Keratinocyte (primary cell): Measurements from ENCODE around the gene KIF1B. TPM values are rescaled to one million over a fixed set of nuclear protein-coding genes. Genes with fewer than 3 reads are reported as not detected.

Experiments
- DNase-seq: peaks from one replicate; pipeline ENCODE4 v3.0.0-alpha.2; 2011; ENCODE audit warnings: low read depth, missing footprints, low spot score
- FAIRE-seq: peaks from 2 replicates; lab custom pipeline; 2011; peaks lifted over from hg19 to GRCh38; lab: Jason Lieb, UNC
- H2AFZ ChIP-seq: 2 replicates; pipeline ENCODE4 v1.6.0; 2012; ENCODE audit warnings: low read length, control low read depth, inconsistent platforms; ENCODE audit not compliant: control insufficient read depth
- H3K27ac ChIP-seq: 2 replicates; pipeline ENCODE4 v1.5.1; 2011; ENCODE audit warnings: low read length; ENCODE audit not compliant: control insufficient read depth, insufficient read depth
- H3K27me3 ChIP-seq: 3 replicates; pipeline ENCODE4 v1.6.0; 2011; ENCODE audit warnings: low read length; ENCODE audit not compliant: control insufficient read depth, insufficient read depth; ENCODE audit errors: extremely low read depth
- H3K36me3 ChIP-seq, 2 experiments: 2 replicates in 1 of 2; 3 replicates in 1 of 2; pipeline ENCODE4 v1.5.1; 2011; ENCODE audit warnings: low read length in 2 of 2, mild to moderate bottlenecking in 1 of 2; ENCODE audit not compliant: control insufficient read depth in 2 of 2, insufficient read depth in 2 of 2; ENCODE audit errors: extremely low read depth in 1 of 2
- H3K4me1 ChIP-seq: 3 replicates; pipeline ENCODE4 v1.5.1; 2011; ENCODE audit warnings: low read length; ENCODE audit not compliant: control insufficient read depth, insufficient read depth; ENCODE audit errors: extremely low read depth
- H3K4me2 ChIP-seq: 3 replicates; pipeline ENCODE4 v1.6.0; 2011; ENCODE audit warnings: low read depth, low read length; ENCODE audit not compliant: control insufficient read depth, insufficient read depth; ENCODE audit errors: extremely low read depth
- H3K4me3 ChIP-seq, 3 experiments: fragments of 200-600 bp in 1 of 3; sonication (generic) in 1 of 3; 2 replicates in 2 of 3; 3 replicates in 1 of 3; pipeline ENCODE4 v1.5.1; 2011 to 2016; ENCODE audit warnings: low read length in 3 of 3, mild to moderate bottlenecking in 3 of 3, control low read depth in 2 of 3, inconsistent platforms in 1 of 3, low read depth in 1 of 3, mixed read lengths in 1 of 3, mixed run types in 1 of 3, moderate library complexity in 1 of 3; ENCODE audit not compliant: control insufficient read depth in 2 of 3, insufficient read depth in 2 of 3; ENCODE audit errors: extremely low read depth in 1 of 3
- H3K79me2 ChIP-seq: 2 replicates; pipeline ENCODE4 v1.6.0; 2012; ENCODE audit warnings: low read length; ENCODE audit not compliant: control insufficient read depth, insufficient read depth
- H3K9ac ChIP-seq: 3 replicates; pipeline ENCODE4 v1.6.0; 2011; ENCODE audit warnings: low read length; ENCODE audit not compliant: control insufficient read depth, insufficient read depth; ENCODE audit errors: extremely low read depth
- H3K9me1 ChIP-seq: 3 replicates; pipeline ENCODE4 v1.6.0; 2011; ENCODE audit warnings: low read length; ENCODE audit not compliant: control insufficient read depth, insufficient read depth; ENCODE audit errors: extremely low read depth
- H3K9me3 ChIP-seq: 2 replicates; pipeline ENCODE4 v1.5.1; 2012; ENCODE audit warnings: low read depth, low read length; ENCODE audit not compliant: control insufficient read depth
- H4K20me1 ChIP-seq: 3 replicates; pipeline ENCODE4 v1.6.0; 2011; ENCODE audit warnings: low read length; ENCODE audit not compliant: control insufficient read depth, insufficient read depth; ENCODE audit errors: extremely low read depth
- CTCF ChIP-seq, 3 experiments: IDR thresholded peaks in 1 of 3; conservative IDR thresholded peaks in 1 of 3; optimal IDR thresholded peaks in 1 of 3; 2 replicates in 2 of 3; 3 replicates in 1 of 3; pipeline versions ENCODE3 to v1.5.1; 2011; ENCODE audit warnings: low read length in 3 of 3, mild to moderate bottlenecking in 3 of 3, moderate library complexity in 2 of 3, control low read depth in 1 of 3, inconsistent platforms in 1 of 3; ENCODE audit not compliant: insufficient read depth in 2 of 3; ENCODE audit errors: extremely low read depth in 1 of 3
- EZH2 ChIP-seq: IDR thresholded peaks from one replicate; pipeline ENCODE4 v1.6.1; 2012; ENCODE audit warnings: inconsistent platforms, mild to moderate bottlenecking, low read length, moderate library complexity
- dilution Hi-C: fragments of 300-500 bp; cut with MboI; formaldehyde crosslinking; loops from one replicate; pipeline ENCODE4 v1.7.0; 2020; ENCODE audit warnings: low sequenced_read_pairs; ENCODE audit not compliant: extremely low pct_ligation_motif_present
- polyA plus RNA-seq, 5 experiments: library from polyadenylated mRNA; depleted of rRNA in 3 of 5; stranded (reverse) in 3 of 5; stranded (forward) in 1 of 5; unstranded in 1 of 5; fragments of >200 nt; gene quantifications; 1 replicate in 1 of 5; 2 replicates in 3 of 5; 3 replicates in 1 of 5; pipeline versions ENCODE4 v1.2.1 to v1.2.3, GENCODE V29; 2011 to 2012; ENCODE audit warnings: missing spikeins in 2 of 5, low read depth in 1 of 5, low replicate concordance in 1 of 5

The KIF1B gene
- polyA plus RNA-seq, 1 donor (not counting 4 experiments of a cell fraction or from before 2014, with no cell fraction given): 15.1 TPM

GRCh38 chr1:10361515-10361914 lies 151.1 kb downstream of the KIF1B start:
- Histone ChIP-seq H3K36me3 (peaks cover 7 to 12% of the 10 kb centered on the region in 2 experiments), H3K4me3 (no peak overlapping the region), H3K79me2 (no peaks in the 10 kb centered on the region), H3K9me3 (no peaks in the 10 kb centered on the region), H2AFZ (no peak overlapping the region), H4K20me1 (no peaks in the 10 kb centered on the region), H3K9ac (no peak overlapping the region), H3K27ac (no peak overlapping the region), H3K4me1 (no peaks in the 10 kb centered on the region), H3K27me3 (no peaks in the 10 kb centered on the region), H3K4me2 (no peak overlapping the region), H3K9me1 (no peaks in the 10 kb centered on the region)
- TF ChIP-seq EZH2 (no peak), CTCF (optimal IDR thresholded peaks at IDR 0.05 in 1 of 3, IDR thresholded peaks at IDR 0.05 in 1 of 3, conservative IDR thresholded peaks at IDR 0.05 in 1 of 3; ENCODE audit: extremely low read depth in 1 of 3, insufficient read depth in 2 of 3, low read length in 3 of 3) (no peak)
- FAIRE-seq: no peak
- DNase-seq: no peak
- dilution Hi-C loops: no loop called here

- no peak for TF ChIP-seq EZH2
- no peak for TF ChIP-seq CTCF (optimal IDR thresholded peaks at IDR 0.05 in 1 of 3, IDR thresholded peaks at IDR 0.05 in 1 of 3, conservative IDR thresholded peaks at IDR 0.05 in 1 of 3; ENCODE audit: extremely low read depth in 1 of 3, insufficient read depth in 2 of 3, low read length in 3 of 3)
- Histone ChIP-seq H2AFZ (no peak overlapping the region), H3K9me1 (no peaks in the 10 kb centered on the region), H3K27me3 (no peaks in the 10 kb centered on the region), H4K20me1 (no peaks in the 10 kb centered on the region), H3K9me3 (no peaks in the 10 kb centered on the region), H3K4me2 (no peak overlapping the region), H3K27ac (no peak overlapping the region), H3K4me1 (no peaks in the 10 kb centered on the region), H3K9ac (no peak overlapping the region), H3K36me3 (peaks cover 7 to 12% of the 10 kb centered on the region in 2 experiments), H3K79me2 (no peaks in the 10 kb centered on the region), H3K4me3 (no peak overlapping the region)
- dilution Hi-C loops: no loop called here
- DNase-seq (no peak), FAIRE-seq (no peak)
Measured at GRCh38 chr1:10368194-10368593, 157.8 kb downstream of the KIF1B start.
